HepG2 (cell line): ENCODE data around the gene ABCA13. TPM values are rescaled to one million over a fixed set of nuclear protein-coding genes. Genes with fewer than 3 reads are reported as not detected.

ENCODE experiments used
- CEBPB ChIP-seq: IDR thresholded peaks from 2 replicates; pipeline ENCODE4 v1.6.1; 2011; ENCODE audit warnings: low read depth, low read length, improper control_type of control experiment, borderline replicate concordance
- FOXA3 ChIP-seq: IDR thresholded peaks from 2 replicates; pipeline ENCODE4 v1.6.1; 2016; ENCODE audit warnings: missing genetic modification reagents, missing compliant biosample characterization
- GABPA ChIP-seq, 2 experiments: IDR thresholded peaks; 2 replicates each; pipeline ENCODE4 v1.6.1; 2011 to 2016; ENCODE audit warnings: low read depth in 2 of 2, low read length in 1 of 2, missing biosample characterization in 1 of 2, missing genetic modification characterization in 1 of 2
- HNF4A ChIP-seq: sonication (generic); formaldehyde crosslinking; IDR thresholded peaks from 2 replicates; pipeline ENCODE4 v1.4.0; 2020; ENCODE audit warnings: missing genetic modification reagents
- HOXA3 ChIP-seq: sonication (generic); formaldehyde crosslinking; IDR thresholded peaks from 2 replicates; pipeline ENCODE4 v1.5.0; 2020; ENCODE audit warnings: missing genetic modification reagents
- NCOR1 ChIP-seq: fragments of 200-600 bp; sonication (generic); IDR thresholded peaks from 2 replicates; pipeline ENCODE4 v1.7.0; 2017; ENCODE audit warnings: antibody characterized with exemption, low read length, borderline replicate concordance
- REPIN1 ChIP-seq: sonication (generic); formaldehyde crosslinking; IDR thresholded peaks from 2 replicates; pipeline ENCODE4 v1.8.0; 2022; ENCODE audit warnings: missing genetic modification reagents, low read depth, mild to moderate bottlenecking, borderline replicate concordance
- TBX2 ChIP-seq: sonication (generic); formaldehyde crosslinking; IDR thresholded peaks from 2 replicates; pipeline ENCODE4 v1.5.0; 2020; ENCODE audit warnings: missing genetic modification reagents, mild to moderate bottlenecking, borderline replicate concordance
- ZZZ3 ChIP-seq: sonication (generic); formaldehyde crosslinking; IDR thresholded peaks from 2 replicates; pipeline ENCODE4 v1.4.0; 2020; ENCODE audit warnings: missing genetic modification reagents, mild to moderate bottlenecking, borderline replicate concordance
- polyA plus RNA-seq, 8 experiments: library from polyadenylated mRNA; depleted of rRNA in 3 of 8; stranded (reverse) in 7 of 8; unstranded in 1 of 8; fragments of >200 nt; fragmentation: Illumina TruSeq in 4 of 8; extraction: Trizol in 4 of 8; gene quantifications; 2 replicates each; pipeline versions ENCODE4 v1.2.1 to v1.2.3, GENCODE V29; 2011 to 2016; ENCODE audit warnings: low read depth in 4 of 8, missing spikeins in 1 of 8, mixed read lengths in 1 of 8; ENCODE audit not compliant: insufficient read depth in 1 of 8
- total RNA-seq, 5 experiments: library from RNA; depleted of rRNA; stranded (reverse); fragments of >200 nt; fragmentation: Illumina TruSeq; extraction: Trizol; gene quantifications; 2 replicates each; pipeline ENCODE4 v1.2.3, GENCODE V29; 2016; ENCODE audit warnings: low read depth in 1 of 5
- TF ChIP-seq, protein P1 (sequence below): IDR thresholded peaks from 2 replicates; pipeline ENCODE4 v1.6.1; 2012; ENCODE audit warnings: low read depth, low read length, improper control_type of control experiment
- TF ChIP-seq, protein P2 (sequence below): sonication (generic); formaldehyde crosslinking; IDR thresholded peaks from 2 replicates; pipeline ENCODE4 v1.4.0; 2020; ENCODE audit warnings: mild to moderate bottlenecking, missing genetic modification reagents, borderline replicate concordance
- TF ChIP-seq, protein P3 (sequence below): sonication (generic); formaldehyde crosslinking; conservative IDR thresholded peaks from 2 replicates; pipeline ENCODE4 v1.4.0; 2020; ENCODE audit warnings: missing genetic modification reagents
- TF ChIP-seq, protein P4 (sequence below): sonication (generic); formaldehyde crosslinking; IDR thresholded peaks from 2 replicates; pipeline ENCODE4 v1.4.0; 2020; ENCODE audit warnings: missing genetic modification reagents
- TF ChIP-seq, protein P5 (sequence below): sonication (generic); formaldehyde crosslinking; IDR thresholded peaks from 2 replicates; pipeline ENCODE4 v1.8.1; 2023; ENCODE audit warnings: mild to moderate bottlenecking, moderate library complexity, missing genetic modification reagents
- TF ChIP-seq, protein P6 (sequence below): sonication (generic); formaldehyde crosslinking; IDR thresholded peaks from 2 replicates; pipeline ENCODE4 v1.9.0; 2021; ENCODE audit warnings: missing genetic modification reagents, mild to moderate bottlenecking, borderline replicate concordance

Gene ABCA13
- total and polyA plus RNA-seq, 2 of the 13 experiments (the other 11 are each of a cell fraction or from before 2014, with no cell fraction given): 0.03 TPM; not detected in 1

DNA sequence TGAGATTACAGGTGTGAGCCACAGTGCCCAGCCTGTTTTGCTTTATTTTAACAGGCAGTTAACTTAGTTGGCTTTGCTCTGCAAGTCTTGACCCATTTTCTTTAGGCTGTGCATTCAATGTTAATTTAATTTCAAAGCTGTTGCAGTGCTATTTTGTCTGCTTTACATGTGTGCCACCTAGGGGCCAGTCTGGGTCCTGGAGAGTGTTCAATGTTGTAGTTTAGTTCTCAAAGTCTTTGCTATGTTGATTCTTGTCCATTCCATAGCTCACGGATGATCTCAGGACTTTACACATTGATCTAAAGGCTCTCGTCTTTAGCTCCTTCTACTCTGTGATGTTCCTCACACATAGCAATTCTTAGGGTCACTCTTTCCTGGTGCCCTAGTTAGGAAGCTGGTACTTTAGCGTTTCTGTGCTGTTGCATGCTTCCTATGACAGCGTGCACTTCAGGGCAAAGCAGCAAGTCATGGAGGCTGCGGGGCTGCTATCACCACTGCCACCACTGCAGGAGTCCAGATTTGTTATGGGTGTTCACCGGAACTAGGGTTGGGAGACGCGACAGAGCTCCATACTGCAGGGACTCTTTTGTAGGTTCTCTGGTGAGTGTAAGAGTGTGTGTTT, 16.4 kb upstream of the ABCA13 start (continued):
- TF ChIP-seq, protein P1, sequence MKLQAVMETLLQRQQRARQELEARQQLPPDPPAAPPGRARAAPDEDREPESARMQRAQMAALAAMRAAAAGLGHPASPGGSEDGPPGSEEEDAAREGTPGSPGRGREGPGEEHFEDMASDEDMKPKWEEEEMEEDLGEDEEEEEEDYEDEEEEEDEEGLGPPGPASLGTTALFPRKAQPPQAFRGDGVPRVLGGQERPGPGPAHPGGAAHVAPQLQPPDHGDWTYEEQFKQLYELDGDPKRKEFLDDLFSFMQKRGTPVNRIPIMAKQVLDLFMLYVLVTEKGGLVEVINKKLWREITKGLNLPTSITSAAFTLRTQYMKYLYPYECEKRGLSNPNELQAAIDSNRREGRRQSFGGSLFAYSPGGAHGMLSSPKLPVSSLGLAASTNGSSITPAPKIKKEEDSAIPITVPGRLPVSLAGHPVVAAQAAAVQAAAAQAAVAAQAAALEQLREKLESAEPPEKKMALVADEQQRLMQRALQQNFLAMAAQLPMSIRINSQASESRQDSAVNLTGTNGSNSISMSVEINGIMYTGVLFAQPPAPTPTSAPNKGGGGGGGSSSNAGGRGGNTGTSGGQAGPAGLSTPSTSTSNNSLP: peak; percentile 75; the same call in 1 of the 2 replicates
- no peak for TF ChIP-seq GABPA (IDR thresholded peaks at IDR 0.05; ENCODE audit: low read depth, low read length)
- TF ChIP-seq GABPA (CRISPR knock-in tag; IDR thresholded peaks at IDR 0.05; ENCODE audit: low read depth): 0 out of 2 replicates have a peak, but pooled peaks have one; percentile 18
- no peak for TF ChIP-seq TBX2 (CRISPR knock-in tag)
- TF ChIP-seq, protein P2, sequence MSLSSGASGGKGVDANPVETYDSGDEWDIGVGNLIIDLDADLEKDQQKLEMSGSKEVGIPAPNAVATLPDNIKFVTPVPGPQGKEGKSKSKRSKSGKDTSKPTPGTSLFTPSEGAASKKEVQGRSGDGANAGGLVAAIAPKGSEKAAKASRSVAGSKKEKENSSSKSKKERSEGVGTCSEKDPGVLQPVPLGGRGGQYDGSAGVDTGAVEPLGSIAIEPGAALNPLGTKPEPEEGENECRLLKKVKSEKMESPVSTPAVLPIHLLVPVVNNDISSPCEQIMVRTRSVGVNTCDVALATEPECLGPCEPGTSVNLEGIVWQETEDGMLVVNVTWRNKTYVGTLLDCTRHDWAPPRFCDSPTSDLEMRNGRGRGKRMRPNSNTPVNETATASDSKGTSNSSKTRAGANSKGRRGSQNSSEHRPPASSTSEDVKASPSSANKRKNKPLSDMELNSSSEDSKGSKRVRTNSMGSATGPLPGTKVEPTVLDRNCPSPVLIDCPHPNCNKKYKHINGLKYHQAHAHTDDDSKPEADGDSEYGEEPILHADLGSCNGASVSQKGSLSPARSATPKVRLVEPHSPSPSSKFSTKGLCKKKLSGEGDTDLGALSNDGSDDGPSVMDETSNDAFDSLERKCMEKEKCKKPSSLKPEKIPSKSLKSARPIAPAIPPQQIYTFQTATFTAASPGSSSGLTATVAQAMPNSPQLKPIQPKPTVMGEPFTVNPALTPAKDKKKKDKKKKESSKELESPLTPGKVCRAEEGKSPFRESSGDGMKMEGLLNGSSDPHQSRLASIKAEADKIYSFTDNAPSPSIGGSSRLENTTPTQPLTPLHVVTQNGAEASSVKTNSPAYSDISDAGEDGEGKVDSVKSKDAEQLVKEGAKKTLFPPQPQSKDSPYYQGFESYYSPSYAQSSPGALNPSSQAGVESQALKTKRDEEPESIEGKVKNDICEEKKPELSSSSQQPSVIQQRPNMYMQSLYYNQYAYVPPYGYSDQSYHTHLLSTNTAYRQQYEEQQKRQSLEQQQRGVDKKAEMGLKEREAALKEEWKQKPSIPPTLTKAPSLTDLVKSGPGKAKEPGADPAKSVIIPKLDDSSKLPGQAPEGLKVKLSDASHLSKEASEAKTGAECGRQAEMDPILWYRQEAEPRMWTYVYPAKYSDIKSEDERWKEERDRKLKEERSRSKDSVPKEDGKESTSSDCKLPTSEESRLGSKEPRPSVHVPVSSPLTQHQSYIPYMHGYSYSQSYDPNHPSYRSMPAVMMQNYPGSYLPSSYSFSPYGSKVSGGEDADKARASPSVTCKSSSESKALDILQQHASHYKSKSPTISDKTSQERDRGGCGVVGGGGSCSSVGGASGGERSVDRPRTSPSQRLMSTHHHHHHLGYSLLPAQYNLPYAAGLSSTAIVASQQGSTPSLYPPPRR (CRISPR knock-in tag): no peak
- TF ChIP-seq, protein P3, sequence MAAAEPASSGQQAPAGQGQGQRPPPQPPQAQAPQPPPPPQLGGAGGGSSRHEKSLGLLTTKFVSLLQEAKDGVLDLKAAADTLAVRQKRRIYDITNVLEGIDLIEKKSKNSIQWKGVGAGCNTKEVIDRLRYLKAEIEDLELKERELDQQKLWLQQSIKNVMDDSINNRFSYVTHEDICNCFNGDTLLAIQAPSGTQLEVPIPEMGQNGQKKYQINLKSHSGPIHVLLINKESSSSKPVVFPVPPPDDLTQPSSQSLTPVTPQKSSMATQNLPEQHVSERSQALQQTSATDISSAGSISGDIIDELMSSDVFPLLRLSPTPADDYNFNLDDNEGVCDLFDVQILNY (CRISPR knock-in tag): no peak
- TF ChIP-seq NCOR1: no peak
- TF ChIP-seq, protein P4, sequence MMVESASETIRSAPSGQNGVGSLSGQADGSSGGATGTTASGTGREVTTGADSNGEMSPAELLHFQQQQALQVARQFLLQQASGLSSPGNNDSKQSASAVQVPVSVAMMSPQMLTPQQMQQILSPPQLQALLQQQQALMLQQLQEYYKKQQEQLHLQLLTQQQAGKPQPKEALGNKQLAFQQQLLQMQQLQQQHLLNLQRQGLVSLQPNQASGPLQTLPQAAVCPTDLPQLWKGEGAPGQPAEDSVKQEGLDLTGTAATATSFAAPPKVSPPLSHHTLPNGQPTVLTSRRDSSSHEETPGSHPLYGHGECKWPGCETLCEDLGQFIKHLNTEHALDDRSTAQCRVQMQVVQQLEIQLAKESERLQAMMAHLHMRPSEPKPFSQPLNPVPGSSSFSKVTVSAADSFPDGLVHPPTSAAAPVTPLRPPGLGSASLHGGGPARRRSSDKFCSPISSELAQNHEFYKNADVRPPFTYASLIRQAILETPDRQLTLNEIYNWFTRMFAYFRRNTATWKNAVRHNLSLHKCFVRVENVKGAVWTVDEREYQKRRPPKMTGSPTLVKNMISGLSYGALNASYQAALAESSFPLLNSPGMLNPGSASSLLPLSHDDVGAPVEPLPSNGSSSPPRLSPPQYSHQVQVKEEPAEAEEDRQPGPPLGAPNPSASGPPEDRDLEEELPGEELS (CRISPR knock-in tag): peak; percentile 30; the same call in 1 of the 2 replicates
- TF ChIP-seq REPIN1 (CRISPR knock-in tag): peak; percentile 24; the same call in 1 of the 2 replicates
- TF ChIP-seq CEBPB: no peak
- peak; percentile 43 for TF ChIP-seq HNF4A
- TF ChIP-seq ZZZ3 (CRISPR knock-in tag): no peak
- TF ChIP-seq, protein P5, sequence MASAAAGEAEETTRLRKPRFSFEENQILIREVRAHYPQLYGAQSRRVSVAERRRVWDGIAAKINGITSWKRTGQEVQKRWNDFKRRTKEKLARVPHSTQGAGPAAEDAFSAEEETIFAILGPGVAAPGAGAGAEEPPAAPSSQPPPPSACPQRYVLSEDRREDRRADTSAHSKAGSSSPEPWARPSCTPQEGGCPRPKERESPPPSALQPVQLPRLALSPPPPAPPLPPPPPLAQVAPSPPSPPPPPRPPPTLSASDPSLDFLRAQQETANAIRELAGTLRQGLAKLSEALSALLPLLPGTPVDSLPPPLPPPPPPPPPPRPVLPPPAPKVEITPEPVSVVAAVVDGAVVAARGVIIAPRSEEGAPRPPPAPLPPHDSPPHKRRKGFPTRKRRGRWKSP: 0 out of 2 replicates have a peak, but pooled peaks have one; percentile 20
- TF ChIP-seq, protein P6, sequence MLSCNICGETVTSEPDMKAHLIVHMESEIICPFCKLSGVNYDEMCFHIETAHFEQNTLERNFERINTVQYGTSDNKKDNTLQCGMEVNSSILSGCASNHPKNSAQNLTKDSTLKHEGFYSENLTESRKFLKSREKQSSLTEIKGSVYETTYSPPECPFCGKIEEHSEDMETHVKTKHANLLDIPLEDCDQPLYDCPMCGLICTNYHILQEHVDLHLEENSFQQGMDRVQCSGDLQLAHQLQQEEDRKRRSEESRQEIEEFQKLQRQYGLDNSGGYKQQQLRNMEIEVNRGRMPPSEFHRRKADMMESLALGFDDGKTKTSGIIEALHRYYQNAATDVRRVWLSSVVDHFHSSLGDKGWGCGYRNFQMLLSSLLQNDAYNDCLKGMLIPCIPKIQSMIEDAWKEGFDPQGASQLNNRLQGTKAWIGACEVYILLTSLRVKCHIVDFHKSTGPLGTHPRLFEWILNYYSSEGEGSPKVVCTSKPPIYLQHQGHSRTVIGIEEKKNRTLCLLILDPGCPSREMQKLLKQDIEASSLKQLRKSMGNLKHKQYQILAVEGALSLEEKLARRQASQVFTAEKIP (CRISPR knock-in tag): no peak
- TF ChIP-seq FOXA3: peak; percentile 27
- peak; percentile 36; the same call in 1 of the 2 replicates for TF ChIP-seq HOXA3 (CRISPR knock-in tag)
